SH-SY5Y (cell line): Measurements from ENCODE around the gene NMNAT1.

Source experiments
- GATA2 ChIP-seq: IDR thresholded peaks from 2 replicates; pipeline ENCODE4 v1.6.1; 2011; ENCODE audit warnings: mild to moderate bottlenecking, low read depth, low read length
- GATA3 ChIP-seq: IDR thresholded peaks from 2 replicates; pipeline ENCODE4 v1.6.1; 2011; ENCODE audit warnings: low read depth, mild to moderate bottlenecking, low read length, moderate library complexity

GRCh38 chr1:9957726-9958125, 14.5 kb downstream of the NMNAT1 start:
- TF ChIP-seq GATA2: no peak
- TF ChIP-seq GATA3: no peak
